Neural cell (in vitro differentiated cells): ENCODE results near the gene GRIA3.

ENCODE experiments used
- POLR2AphosphoS5 ChIP-seq: IDR thresholded peaks from 2 replicates; pipeline ENCODE4 v1.6.1; 2012
- RAD21 ChIP-seq: fragments of 450-650 bp; conservative IDR thresholded peaks from 2 replicates; pipeline ENCODE4 v1.6.1; 2014; ENCODE audit warnings: antibody characterized with exemption, mild to moderate bottlenecking, moderate library complexity
- SMC3 ChIP-seq: fragments of 450-650 bp; conservative IDR thresholded peaks from 2 replicates; pipeline ENCODE4 v1.6.1; 2014; ENCODE audit warnings: antibody characterized with exemption, mild to moderate bottlenecking, moderate library complexity; ENCODE audit not compliant: poor library complexity
- TAF1 ChIP-seq: IDR thresholded peaks from 2 replicates; pipeline ENCODE4 v1.6.1; 2012; ENCODE audit warnings: low read depth
- TF ChIP-seq, protein P1 (sequence below): fragments of 450-650 bp; IDR thresholded peaks from 2 replicates; pipeline ENCODE4 v1.5.1; 2014; ENCODE audit warnings: antibody characterized with exemption, mild to moderate bottlenecking, moderate library complexity; ENCODE audit not compliant: poor library complexity, severe bottlenecking
- TF ChIP-seq, protein P2 (sequence below): IDR thresholded peaks from 2 replicates; pipeline ENCODE4 v1.6.1; 2012; ENCODE audit warnings: borderline replicate concordance

DNA sequence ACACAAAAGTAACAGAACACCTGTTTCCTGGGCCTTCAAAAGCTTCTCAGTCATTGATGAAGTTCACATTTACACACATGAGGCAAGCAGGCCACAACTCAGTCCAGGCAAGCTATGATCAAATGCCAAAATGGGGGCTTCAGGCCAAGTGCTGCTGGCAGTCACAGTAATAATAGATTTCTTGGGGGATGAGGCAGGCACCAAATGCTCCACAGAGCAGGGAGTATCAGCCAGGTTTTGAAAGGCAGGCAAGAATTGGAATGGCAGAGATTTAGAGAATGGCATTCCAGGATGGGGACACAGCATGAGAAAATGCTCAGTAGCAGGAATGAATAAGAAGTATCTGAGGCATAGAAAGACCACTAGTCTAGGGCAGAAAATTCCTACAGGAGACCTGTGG is 52.8 kb downstream of the GRIA3 start:
- TF ChIP-seq, protein P1, sequence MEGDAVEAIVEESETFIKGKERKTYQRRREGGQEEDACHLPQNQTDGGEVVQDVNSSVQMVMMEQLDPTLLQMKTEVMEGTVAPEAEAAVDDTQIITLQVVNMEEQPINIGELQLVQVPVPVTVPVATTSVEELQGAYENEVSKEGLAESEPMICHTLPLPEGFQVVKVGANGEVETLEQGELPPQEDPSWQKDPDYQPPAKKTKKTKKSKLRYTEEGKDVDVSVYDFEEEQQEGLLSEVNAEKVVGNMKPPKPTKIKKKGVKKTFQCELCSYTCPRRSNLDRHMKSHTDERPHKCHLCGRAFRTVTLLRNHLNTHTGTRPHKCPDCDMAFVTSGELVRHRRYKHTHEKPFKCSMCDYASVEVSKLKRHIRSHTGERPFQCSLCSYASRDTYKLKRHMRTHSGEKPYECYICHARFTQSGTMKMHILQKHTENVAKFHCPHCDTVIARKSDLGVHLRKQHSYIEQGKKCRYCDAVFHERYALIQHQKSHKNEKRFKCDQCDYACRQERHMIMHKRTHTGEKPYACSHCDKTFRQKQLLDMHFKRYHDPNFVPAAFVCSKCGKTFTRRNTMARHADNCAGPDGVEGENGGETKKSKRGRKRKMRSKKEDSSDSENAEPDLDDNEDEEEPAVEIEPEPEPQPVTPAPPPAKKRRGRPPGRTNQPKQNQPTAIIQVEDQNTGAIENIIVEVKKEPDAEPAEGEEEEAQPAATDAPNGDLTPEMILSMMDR, result no peak
- TF ChIP-seq POLR2AphosphoS5 (no peak), SMC3 (no peak), RAD21 (no peak), TAF1 (no peak)
- TF ChIP-seq, protein P2, sequence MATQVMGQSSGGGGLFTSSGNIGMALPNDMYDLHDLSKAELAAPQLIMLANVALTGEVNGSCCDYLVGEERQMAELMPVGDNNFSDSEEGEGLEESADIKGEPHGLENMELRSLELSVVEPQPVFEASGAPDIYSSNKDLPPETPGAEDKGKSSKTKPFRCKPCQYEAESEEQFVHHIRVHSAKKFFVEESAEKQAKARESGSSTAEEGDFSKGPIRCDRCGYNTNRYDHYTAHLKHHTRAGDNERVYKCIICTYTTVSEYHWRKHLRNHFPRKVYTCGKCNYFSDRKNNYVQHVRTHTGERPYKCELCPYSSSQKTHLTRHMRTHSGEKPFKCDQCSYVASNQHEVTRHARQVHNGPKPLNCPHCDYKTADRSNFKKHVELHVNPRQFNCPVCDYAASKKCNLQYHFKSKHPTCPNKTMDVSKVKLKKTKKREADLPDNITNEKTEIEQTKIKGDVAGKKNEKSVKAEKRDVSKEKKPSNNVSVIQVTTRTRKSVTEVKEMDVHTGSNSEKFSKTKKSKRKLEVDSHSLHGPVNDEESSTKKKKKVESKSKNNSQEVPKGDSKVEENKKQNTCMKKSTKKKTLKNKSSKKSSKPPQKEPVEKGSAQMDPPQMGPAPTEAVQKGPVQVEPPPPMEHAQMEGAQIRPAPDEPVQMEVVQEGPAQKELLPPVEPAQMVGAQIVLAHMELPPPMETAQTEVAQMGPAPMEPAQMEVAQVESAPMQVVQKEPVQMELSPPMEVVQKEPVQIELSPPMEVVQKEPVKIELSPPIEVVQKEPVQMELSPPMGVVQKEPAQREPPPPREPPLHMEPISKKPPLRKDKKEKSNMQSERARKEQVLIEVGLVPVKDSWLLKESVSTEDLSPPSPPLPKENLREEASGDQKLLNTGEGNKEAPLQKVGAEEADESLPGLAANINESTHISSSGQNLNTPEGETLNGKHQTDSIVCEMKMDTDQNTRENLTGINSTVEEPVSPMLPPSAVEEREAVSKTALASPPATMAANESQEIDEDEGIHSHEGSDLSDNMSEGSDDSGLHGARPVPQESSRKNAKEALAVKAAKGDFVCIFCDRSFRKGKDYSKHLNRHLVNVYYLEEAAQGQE, result no peak
